Stimulated activated naive CD8-positive, alpha-beta T cell treated with anti-CD3 and anti-CD28 coated beads, Interleukin-15, amount 100 ng/mL, for 72 hours (primary cell): Measurements from ENCODE around the gene SKI.
A peak's percentile ranks its signal among the peaks of the same experiment; 100 is the strongest.

Experiments
- ATAC-seq: fragments of 150-1000 bp; cut with Tn5 transposase; 2 replicates; pipeline ENCODE4 v1.10.0; 2021; ENCODE audit warnings: mild to moderate bottlenecking, moderate library complexity
- DNase-seq, 2 donors: peaks; one replicate each; pipeline ENCODE4 v3.0.0; 2021 to 2022
- H3K27ac Mint-ChIP-seq, 2 donors: one replicate each; pipeline ENCODE4 v1.8.0; 2022; ENCODE audit warnings: mild to moderate bottlenecking in 2 of 2, mixed read lengths in 2 of 2, moderate library complexity in 2 of 2
- H3K27me3 Mint-ChIP-seq: one replicate; pipeline ENCODE4 v1.8.0; 2022; ENCODE audit warnings: mixed read lengths
- H3K4me1 Mint-ChIP-seq: one replicate; pipeline ENCODE4 v1.8.0; 2022; ENCODE audit warnings: mild to moderate bottlenecking, mixed read lengths
- H3K4me3 Mint-ChIP-seq, 2 donors: one replicate each; pipeline ENCODE4 v1.8.0; 2022; ENCODE audit warnings: mild to moderate bottlenecking in 2 of 2, mixed read lengths in 2 of 2, moderate library complexity in 1 of 2
- H3K9me3 Mint-ChIP-seq, 2 donors: one replicate each; pipeline ENCODE4 v1.8.0; 2022; ENCODE audit warnings: mixed read lengths in 2 of 2

The SKI gene

DNA sequence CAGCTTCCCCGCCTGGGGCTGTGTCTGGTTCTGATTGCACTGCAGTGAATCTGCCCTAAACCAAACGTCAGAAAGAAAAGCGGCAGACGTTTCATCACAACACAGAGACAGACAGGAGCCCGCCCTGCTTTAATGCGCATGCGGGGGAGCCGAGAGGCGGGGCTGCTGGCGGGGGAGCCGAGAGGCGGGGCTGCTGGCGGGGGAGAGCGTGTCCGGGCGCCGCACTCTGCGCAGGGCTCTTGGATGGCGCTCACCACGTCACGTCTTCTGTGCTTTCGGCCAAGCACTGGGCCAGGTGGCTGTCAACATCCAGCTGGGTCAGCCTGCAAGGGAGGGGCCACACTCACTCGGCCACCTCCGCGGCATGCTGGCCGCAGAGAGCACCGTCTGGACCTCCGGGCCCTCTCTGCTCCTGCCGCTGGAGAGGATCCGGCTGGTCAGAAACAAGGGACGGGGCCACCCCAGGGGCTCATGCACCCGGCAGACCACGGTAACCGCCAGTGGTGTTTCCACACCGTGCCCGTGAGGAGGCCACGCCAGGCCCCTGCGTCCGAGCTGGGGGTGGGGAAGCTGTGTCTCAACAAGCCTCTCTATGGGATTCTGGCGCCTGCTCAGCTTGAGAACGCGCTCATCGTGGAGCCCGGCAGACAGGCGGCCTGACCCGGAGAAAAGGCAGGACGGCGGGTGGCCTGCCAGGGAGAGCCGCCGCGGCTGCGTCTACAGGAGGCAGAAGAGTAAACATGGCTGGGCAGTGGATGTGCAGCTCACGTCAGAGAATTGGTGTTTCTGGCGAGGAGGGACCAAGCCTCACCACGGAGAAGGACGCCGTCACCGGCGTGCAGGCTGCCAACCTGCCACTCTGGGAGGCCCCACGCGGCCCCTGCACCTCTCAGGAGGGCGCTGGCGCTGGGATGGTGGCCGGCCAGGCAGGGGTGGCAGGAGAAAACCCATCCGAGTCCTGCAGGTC, 38.4 kb upstream of the SKI start:
- Mint-ChIP-seq H3K27ac (peak overlapping the region; percentile 69 to 85), H3K27me3 (no peaks in the 10 kb centered on the region), H3K4me3 (peak overlapping the region; percentile 68 to 84), H3K9me3 (no peaks in the 10 kb centered on the region), H3K4me1 (peaks cover 50% of the 10 kb centered on the region)
- ATAC-seq (peak; percentile 90), DNase-seq (peak; percentile 88 to 89)

DNA sequence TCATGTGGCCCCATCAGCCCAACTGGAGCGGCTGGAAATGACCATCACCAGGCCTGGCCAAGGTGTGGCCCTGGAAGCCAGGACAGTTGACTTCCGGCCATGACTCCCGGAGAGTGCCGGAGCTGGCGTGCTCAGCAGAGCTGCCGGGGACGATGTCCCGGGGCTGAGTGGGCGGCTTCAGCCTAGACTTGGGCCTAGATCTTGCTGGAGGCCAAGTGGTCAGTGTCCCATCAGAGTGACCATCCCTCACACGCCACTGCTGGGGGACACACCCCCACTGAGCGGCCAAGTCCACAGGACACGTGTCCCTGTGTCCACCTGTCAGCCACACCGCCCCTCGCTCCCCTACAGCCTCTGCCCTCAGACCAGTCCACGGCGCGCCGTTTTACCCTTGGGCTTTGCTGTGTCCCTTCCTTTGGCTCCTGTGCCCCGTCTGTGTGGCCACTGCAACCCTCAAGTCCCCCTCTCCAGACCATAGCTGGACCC, 37.6 kb upstream of the SKI start:
- H3K9me3 Mint-ChIP-seq = no peaks in the 10 kb centered on the region
- peaks cover 50% of the 10 kb centered on the region for H3K4me1 Mint-ChIP-seq
- no peak for ATAC-seq
- DNase-seq = no peak
- H3K27ac Mint-ChIP-seq = no peak overlapping the region
- H3K4me3 Mint-ChIP-seq = peak overlapping the region; percentile 19 to 76
- H3K27me3 Mint-ChIP-seq = no peaks in the 10 kb centered on the region

DNA sequence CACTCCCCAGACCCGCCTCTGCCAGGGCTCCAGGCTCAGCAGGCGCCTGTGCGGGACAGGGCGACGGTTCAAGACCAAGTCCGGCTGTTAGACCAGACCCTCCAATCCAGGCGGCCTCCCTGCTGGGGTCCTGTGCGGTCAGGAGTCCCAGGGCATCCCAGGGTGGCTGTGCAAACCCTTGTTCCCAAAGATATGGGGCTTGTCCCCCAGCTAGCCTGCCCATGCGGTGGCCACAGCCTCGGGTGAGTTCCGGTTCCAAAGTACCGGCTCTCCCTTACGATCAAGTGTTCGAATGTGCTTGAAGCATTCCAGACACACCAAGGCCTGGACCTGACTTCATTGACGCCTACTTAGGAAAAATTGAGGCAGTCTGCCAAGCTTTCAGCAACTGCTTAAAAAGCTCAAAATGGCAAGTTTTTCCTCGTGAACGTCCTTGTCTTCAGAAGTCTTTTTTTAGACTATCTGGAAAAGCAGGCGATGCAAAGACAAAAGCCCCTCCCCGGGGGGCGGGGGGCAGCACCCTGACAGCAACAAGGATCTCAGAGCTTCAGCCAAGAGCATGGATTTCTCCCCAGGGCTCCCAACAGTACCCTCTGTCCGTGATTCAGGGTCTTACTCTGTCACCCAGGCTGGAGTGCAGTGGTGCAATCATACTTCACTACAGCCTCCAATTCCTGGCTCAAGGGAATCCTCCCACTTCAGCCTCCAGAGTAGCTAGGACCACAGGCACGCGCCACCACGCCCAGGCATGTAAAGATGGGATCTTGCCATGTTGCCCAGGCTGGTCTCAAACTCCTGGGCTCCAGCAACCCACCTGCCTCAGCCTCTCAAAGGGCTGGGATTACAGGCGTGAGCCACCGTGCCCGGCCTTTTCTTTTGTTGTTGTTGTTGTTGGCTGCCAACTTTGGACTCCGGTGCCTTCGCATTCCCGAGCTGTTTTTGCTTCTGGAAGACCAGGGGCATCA, 35.8 kb upstream of the SKI start:
- peaks cover 54% of the 10 kb centered on the region for H3K4me1 Mint-ChIP-seq
- H3K9me3 Mint-ChIP-seq = no peaks in the 10 kb centered on the region
- peak overlapping the region; percentile 3 to 42 for H3K4me3 Mint-ChIP-seq
- no peak overlapping the region for H3K27ac Mint-ChIP-seq
- DNase-seq = no peak
- H3K27me3 Mint-ChIP-seq = no peaks in the 10 kb centered on the region
- ATAC-seq = no peak

DNA sequence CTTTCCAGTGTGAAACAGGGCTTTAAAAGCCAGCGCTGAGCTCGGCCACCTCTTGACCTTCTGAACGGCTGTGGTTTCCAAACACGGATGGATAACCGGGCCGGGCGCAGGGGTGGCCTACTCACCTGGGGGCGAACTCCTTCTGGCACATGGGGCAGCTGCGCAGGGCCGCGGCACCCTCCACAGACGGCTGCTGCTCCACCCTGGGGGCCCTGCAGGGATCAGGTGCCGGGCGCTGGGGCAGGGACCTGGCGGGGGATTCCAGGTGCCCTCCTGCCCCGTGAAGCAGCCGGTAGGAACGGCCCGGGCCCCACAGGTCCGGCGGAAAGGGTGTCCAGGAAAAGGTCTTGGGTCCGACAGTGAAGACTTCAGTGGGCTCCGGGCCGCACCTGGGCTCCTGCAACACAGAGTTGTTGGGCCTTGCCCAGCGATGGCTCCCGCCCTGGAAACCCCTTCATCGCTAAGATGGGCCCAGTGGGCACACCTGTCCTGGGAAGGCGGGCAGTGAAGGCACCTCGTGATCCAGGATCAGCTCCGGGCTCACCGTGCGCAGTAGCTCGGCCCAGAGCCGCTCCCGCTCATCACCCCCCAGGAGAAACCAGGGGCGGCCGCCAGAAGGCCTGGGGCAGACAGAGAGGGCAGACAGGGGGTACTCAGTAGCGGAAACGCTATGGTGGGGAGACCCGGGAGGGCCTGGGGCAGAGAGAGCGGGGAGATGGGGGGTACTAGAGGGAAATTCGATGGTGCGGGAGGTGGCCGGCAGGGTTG, 34.4 kb upstream of the SKI start:
- DNase-seq (no peak), ATAC-seq (no peak)
- Mint-ChIP-seq H3K4me3 (peak overlapping the region; percentile 81 to 91), H3K9me3 (no peaks in the 10 kb centered on the region), H3K27me3 (no peaks in the 10 kb centered on the region), H3K4me1 (peaks cover 63% of the 10 kb centered on the region), H3K27ac (peak overlapping the region; percentile 91 to 95)

DNA sequence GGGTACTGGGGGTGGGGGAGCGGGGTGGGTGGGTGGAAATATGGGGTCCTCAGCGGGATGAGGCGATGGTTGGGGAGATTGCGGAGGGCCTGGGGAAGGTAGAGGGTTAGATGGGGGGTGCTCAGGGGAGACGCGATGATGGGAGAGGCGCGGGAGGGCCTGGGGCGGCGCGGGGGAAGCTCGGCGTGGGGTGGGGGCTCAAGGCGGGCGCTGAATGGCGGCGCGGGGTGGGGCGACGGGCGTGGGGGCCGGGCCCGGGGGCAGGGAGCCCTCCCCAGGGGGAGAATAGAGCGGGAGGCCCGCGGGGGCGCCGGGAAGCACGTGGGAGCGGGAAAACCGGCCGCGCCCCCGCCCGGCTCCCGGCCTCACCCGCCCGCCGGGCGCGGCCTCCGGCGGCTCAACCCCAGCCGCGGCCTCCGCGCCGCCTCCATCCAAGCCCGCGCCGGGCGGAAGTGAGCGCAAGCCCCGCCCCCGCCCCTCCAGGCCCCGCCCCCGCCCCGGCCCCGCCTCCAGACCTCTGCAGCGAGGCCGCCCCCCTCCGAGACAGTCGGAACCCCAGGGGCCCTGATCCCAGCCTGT, 33.7 kb upstream of the SKI start, which contains the start of gene FAAP20:
TSS of gene FAAP20 (minus strand) at position 454 of the 579 bp plus-strand sequence. CDS start at position 431, 23 bp downstream.
- H3K27ac Mint-ChIP-seq = peak within 1 kb of the TSS; percentile 96 to 97
- no peaks in the 10 kb centered on the region for H3K27me3 Mint-ChIP-seq
- no peaks in the 10 kb centered on the region for H3K9me3 Mint-ChIP-seq
- H3K4me1 Mint-ChIP-seq = peaks cover 65% of the 10 kb centered on the region
- H3K4me3 Mint-ChIP-seq = peak within 1 kb of the TSS; percentile 90 to 93
- peak; percentile 61 for ATAC-seq
- no peak for DNase-seq

DNA sequence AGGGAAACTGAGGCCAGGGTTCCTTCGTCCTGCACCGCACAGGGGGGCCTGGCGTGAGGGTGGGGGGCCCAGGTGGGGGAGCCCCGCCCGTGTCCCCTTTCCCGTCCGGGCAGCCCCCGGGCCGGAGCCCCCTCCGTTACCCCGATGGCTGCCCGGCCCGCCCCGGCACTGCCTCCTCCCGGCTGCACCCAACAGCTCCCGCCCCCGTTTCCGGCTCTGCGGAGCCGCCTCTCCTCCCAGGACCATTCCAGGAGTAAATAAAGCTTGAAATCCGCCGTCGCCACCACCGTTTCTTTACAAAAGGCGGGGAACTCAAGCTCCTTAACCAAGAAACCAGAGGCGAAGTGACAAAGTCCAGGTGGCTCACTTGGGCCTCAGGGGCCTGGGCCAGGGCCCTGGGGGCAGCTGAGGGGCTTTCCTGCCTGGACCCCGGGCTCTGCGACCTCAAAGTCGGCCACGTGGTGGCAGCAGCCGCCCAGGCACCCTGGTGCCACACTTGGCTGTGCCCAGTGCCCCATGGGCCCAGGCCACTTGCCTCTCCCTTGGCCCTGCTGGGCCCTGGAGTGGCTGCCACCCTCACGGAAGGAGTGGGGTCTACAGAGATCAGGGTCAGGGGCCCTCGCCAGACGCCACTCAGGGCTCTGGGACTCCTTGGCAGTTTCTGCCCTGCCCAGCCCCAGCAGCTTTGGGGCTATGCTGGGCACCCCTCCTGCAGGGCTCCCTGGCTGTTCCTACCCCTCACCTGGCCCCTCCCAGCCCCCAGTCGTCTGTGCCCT, 33.0 kb upstream of the SKI start:
- no peaks in the 10 kb centered on the region for H3K27me3 Mint-ChIP-seq
- H3K27ac Mint-ChIP-seq = peak overlapping the region; percentile 96 to 97
- no peaks in the 10 kb centered on the region for H3K9me3 Mint-ChIP-seq
- H3K4me3 Mint-ChIP-seq = peak overlapping the region; percentile 90 to 93
- H3K4me1 Mint-ChIP-seq = peaks cover 65% of the 10 kb centered on the region
- peak; percentile 92 to 95 for DNase-seq
- ATAC-seq = peak; percentile 81

DNA sequence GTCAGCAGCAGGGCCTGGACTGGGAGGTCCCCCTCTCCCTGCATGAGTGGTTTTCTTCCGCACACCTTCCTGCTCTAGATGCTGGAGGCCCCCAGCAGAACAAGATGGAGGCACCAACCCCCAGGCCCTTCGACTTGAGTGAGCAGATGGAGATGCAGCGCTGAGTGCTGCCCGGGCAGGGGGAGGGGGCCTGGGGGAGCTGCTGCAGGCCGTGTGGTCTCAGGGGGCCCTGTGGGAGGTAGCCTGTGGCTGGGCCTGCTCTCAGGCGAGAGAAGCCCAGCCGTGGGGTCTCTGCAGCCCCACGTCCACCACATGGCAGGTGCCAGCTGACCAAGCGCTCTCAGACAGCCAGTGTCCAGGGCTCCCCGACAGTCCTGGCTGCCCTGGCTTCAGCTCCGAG, 32.3 kb upstream of the SKI start:
- no peaks in the 10 kb centered on the region for H3K9me3 Mint-ChIP-seq
- H3K27me3 Mint-ChIP-seq = no peaks in the 10 kb centered on the region
- H3K27ac Mint-ChIP-seq = peak overlapping the region in 1 of 2 donors; percentile 63
- peaks cover 64% of the 10 kb centered on the region for H3K4me1 Mint-ChIP-seq
- H3K4me3 Mint-ChIP-seq = peak overlapping the region in 1 of 2 donors; percentile 93
- ATAC-seq (no peak), DNase-seq (no peak)

DNA sequence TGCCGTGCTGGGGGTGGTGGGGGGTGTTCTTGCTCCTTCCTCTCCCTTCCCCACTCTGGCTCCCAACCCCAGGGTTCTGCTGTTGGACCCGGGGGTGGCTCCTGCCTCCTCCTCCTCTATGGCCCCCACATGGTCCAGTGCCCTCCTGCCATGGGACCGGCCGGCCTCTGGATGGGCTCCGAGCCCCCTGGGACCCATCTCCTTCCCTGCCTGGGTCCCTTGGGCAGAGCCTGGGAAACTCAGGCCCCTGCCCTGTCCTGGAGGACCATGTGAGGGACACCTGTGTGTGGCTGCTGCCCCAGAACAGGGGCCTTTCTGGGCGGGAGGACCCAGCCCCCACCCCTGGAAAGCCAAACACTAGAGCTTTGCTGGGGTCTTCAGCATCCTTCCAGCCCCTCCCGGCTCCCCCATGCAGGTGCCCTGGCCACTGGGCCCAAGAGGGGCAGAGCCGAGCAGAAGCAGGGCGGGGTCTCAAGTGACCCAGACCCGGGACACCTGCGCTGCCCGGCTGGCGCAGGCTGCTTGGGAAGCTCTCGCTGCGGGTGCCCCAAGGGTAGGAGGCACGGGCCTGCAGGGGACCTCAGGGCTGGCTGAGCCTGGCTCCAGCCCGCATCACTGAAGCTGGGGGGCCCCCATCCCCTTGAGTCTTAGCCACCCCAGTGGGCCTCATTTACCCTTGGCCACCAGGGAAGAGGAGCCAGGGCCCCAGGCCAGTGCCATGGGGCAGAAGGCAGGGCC, 31.0 kb upstream of the SKI start:
- Mint-ChIP-seq H3K27ac (peak overlapping the region in 1 of 2 donors; percentile 54), H3K4me1 (peaks cover 51% of the 10 kb centered on the region), H3K27me3 (no peaks in the 10 kb centered on the region), H3K4me3 (no peak overlapping the region), H3K9me3 (no peaks in the 10 kb centered on the region)
- no peak for ATAC-seq
- no peak for DNase-seq

DNA sequence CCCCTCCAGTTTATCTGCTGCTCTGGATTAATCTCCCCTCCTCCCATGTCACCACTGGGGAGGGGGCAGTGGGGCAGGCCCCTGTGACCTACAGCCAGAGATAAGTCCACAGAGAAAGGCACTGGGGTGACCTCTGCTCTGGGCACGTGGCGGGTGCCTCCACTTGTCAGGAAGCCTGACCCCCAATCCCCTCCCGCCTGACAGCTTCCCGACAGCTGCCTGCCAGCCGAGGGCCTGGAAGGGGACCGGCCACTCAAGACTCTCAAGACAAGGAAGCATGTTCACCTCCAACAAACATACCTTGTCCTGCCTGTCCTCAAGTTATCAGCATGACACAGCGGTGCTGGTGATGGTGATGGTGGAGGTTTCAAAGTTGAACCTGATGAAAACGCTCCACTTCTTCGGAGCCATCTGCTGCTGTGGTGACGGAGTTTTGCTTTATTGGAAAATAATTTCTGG, 30.4 kb upstream of the SKI start:
- H3K9me3 Mint-ChIP-seq = no peaks in the 10 kb centered on the region
- DNase-seq (no peak), ATAC-seq (no peak)
- H3K4me3 Mint-ChIP-seq = no peak overlapping the region
- peaks cover 48% of the 10 kb centered on the region for H3K4me1 Mint-ChIP-seq
- no peaks in the 10 kb centered on the region for H3K27me3 Mint-ChIP-seq
- H3K27ac Mint-ChIP-seq = peak overlapping the region in 1 of 2 donors; percentile 54

DNA sequence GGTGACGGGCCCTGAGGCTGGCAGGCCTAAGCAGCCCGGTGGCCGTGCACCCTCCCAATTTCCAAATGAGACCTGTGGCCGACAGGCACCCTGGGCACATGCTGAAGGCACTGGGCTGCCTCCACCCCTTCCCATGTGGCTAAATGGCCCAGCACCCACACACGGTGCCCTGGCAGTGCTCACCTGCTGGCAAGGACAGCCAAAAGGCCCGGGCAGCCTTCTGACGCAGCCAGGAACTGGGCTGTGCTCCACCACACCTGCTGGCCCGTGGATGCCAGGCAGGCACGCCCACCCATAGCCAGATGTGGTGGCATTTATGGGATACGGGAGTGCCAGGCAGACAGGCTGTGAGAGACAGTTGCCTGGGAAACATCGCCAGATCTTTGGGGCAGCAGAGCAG, 29.5 kb upstream of the SKI start:
- Mint-ChIP-seq H3K9me3 (no peaks in the 10 kb centered on the region), H3K27me3 (no peaks in the 10 kb centered on the region), H3K4me1 (peaks cover 47% of the 10 kb centered on the region), H3K4me3 (peak overlapping the region; percentile 96), H3K27ac (peak overlapping the region in 1 of 2 donors; percentile 91)
- ATAC-seq = no peak
- DNase-seq = no peak

DNA sequence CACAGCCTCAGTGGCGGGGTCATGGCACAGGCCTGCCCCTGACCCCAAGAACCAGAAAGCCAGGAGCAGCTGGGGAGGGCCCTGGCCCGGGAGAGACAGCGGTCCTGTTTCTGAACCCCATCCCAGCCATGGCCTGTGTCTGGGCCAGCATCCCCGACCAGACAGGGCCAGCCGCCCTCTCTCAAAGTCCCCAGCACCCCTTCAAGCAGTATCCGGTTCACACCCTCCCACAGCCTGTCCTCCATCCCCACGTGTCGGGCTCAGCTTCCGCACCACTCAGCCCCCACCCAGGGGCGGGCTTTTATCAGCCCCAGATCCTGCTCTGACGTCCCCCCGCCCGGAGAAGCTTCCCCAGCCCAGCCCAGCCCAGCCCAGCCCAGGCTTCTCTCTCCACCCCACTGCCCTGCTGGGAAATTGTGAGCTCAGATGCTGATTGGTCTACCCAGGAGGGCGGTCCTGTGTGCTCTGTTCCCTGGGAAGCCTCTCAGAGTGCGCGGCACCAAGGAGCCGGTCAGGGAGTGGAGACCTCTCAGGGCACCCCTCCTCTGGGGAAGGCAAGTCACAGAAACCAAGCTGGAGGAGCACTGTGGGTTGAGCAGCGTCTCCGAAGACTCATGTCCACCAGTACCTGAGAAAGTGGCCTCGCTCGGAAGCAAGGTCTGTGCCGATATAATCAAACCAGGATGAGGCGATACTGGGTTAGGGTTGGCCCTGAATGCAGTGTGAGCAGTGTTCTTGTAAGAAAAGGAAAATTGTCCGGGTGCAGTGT, 28.9 kb upstream of the SKI start:
- Mint-ChIP-seq H3K9me3 (no peaks in the 10 kb centered on the region), H3K27me3 (no peaks in the 10 kb centered on the region), H3K4me3 (peak overlapping the region; percentile 96), H3K4me1 (peaks cover 45% of the 10 kb centered on the region), H3K27ac (peak overlapping the region; percentile 91 to 94)
- peak; percentile 73 to 88 for DNase-seq
- peak; percentile 77 for ATAC-seq

DNA sequence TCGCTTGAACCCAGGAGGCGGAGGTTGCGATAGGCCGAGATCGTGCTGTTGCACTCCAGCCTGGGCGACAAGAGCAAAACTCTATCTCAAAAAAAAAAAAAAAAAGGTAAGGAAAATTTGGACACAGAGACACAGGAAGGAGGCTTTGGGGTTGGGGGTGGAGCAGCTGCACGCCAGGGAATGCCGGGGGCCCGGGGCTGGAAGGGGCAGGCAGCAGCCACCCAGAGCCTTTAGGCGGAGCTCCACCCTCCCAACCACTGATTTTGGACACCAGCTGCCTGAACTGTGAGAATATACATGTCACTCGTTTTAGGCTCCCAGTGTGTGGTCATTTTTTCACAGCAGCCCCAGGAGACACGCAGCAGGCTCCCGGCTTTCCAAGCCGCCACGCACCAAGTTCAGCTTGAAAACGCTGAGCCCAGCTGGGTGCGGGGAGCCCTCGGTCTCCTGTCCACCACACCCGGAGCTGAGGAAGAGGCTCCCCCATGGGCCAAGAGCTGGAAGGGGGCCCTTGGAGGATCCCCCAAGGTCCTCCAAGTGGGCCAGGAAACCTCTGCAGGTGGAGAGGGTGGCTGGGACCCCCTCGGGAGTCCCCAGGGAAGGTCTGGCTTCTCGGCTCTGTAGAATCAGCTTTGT, 27.7 kb upstream of the SKI start:
- no peaks in the 10 kb centered on the region for H3K9me3 Mint-ChIP-seq
- no peak overlapping the region for H3K27ac Mint-ChIP-seq
- DNase-seq = no peak
- peaks cover 46% of the 10 kb centered on the region for H3K4me1 Mint-ChIP-seq
- H3K4me3 Mint-ChIP-seq = peak overlapping the region; percentile 96
- ATAC-seq = no peak
- no peaks in the 10 kb centered on the region for H3K27me3 Mint-ChIP-seq
